ENCODE data around the gene AGAP1. TPM values are rescaled to one million over a fixed set of nuclear protein-coding genes. Genes with fewer than 3 reads are reported as not detected.

The AGAP1 gene
- total and polyA plus RNA-seq, 2 donors from 2014 or later, result 8.1 to 44.5 TPM

DNA sequence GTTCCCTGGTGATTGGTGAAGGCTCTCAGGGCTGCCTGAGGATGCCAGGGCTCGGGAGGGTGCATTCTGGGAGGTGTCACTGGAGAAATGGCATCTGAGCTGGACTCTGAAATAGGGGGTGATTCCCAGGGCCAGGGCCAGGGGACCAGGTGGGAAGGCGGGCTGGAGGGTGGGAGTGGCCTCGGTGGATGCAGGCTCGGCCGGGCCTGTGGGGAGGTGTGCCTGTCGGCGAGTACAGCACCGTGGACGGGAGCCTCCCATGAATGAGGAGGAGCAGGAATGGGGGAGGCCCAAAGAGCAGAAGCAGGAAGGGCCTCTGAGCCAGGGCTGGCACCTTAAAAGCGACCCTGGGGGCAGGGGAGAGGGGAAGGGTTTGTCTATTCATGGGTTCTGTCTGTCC, 557.5 kb downstream of the AGAP1 start:
- H3K27ac ChIP-seq (ENCODE audit: low read depth in 2 of 2, low read length in 2 of 2), result no peak overlapping the region
- H3K9ac ChIP-seq (ENCODE audit: low read length in 3 of 3), result no peak overlapping the region
- H3K27me3 ChIP-seq (ENCODE audit: control insufficient read depth, insufficient read depth, low read length), result no peaks in the 10 kb centered on the region
- H3K4me1 ChIP-seq (ENCODE audit: control insufficient read depth in 2 of 3, insufficient read depth in 2 of 3, low read depth in 1 of 3, low read length in 3 of 3), result no peaks in the 10 kb centered on the region
- DNase-seq, result no peak
- no peaks in the 10 kb centered on the region for H3K9me3 ChIP-seq (ENCODE audit: control insufficient read depth in 2 of 3, insufficient read depth in 1 of 3, low read length in 3 of 3)
- no peak for FAIRE-seq
- no peak overlapping the region for H3K4me3 ChIP-seq (ENCODE audit: low read length in 3 of 3)
- intact Hi-C loops (cut with DNase I), result no loop called here
- peaks cover 0 to 11% (median 7%) of the 10 kb centered on the region in 3 donors for H3K36me3 ChIP-seq (ENCODE audit: control insufficient read depth in 2 of 3, insufficient read depth in 3 of 3, low read length in 3 of 3)
- no peak for TF ChIP-seq CTCF (IDR thresholded peaks at IDR 0.05; ENCODE audit: borderline replicate concordance, extremely low read depth, insufficient read depth)

- Histone ChIP-seq H3K27ac (ENCODE audit: low read depth in 2 of 2, low read length in 2 of 2) (no peak overlapping the region), H3K4me1 (ENCODE audit: control insufficient read depth in 2 of 3, insufficient read depth in 2 of 3, low read depth in 1 of 3, low read length in 3 of 3) (no peaks in the 10 kb centered on the region), H3K27me3 (ENCODE audit: control insufficient read depth, insufficient read depth, low read length) (no peaks in the 10 kb centered on the region), H3K36me3 (ENCODE audit: control insufficient read depth in 2 of 3, insufficient read depth in 3 of 3, low read length in 3 of 3) (peaks cover 0 to 11% (median 7%) of the 10 kb centered on the region in 3 donors), H3K9me3 (ENCODE audit: control insufficient read depth in 2 of 3, insufficient read depth in 1 of 3, low read length in 3 of 3) (no peaks in the 10 kb centered on the region), H3K9ac (ENCODE audit: low read length in 3 of 3) (no peak overlapping the region), H3K4me3 (ENCODE audit: low read length in 3 of 3) (no peak overlapping the region)
- intact Hi-C loops (cut with DNase I), result no loop called here
- no peak for TF ChIP-seq CTCF (IDR thresholded peaks at IDR 0.05; ENCODE audit: borderline replicate concordance, extremely low read depth, insufficient read depth)
- no peak for DNase-seq
- FAIRE-seq, result no peak
Measured at GRCh38 chr2:236051806-236052205, 558.0 kb downstream of the AGAP1 start.

GRCh38 chr2:236052206-236052605, 558.4 kb downstream of the AGAP1 start:
- Histone ChIP-seq H3K4me1 (ENCODE audit: control insufficient read depth in 2 of 3, insufficient read depth in 2 of 3, low read depth in 1 of 3, low read length in 3 of 3) (no peaks in the 10 kb centered on the region), H3K36me3 (ENCODE audit: control insufficient read depth in 2 of 3, insufficient read depth in 3 of 3, low read length in 3 of 3) (peaks cover 0 to 11% (median 7%) of the 10 kb centered on the region in 3 donors), H3K9ac (ENCODE audit: low read length in 3 of 3) (no peak overlapping the region), H3K27ac (ENCODE audit: low read depth in 2 of 2, low read length in 2 of 2) (no peak overlapping the region), H3K4me3 (ENCODE audit: low read length in 3 of 3) (no peak overlapping the region), H3K9me3 (ENCODE audit: control insufficient read depth in 2 of 3, insufficient read depth in 1 of 3, low read length in 3 of 3) (no peaks in the 10 kb centered on the region), H3K27me3 (ENCODE audit: control insufficient read depth, insufficient read depth, low read length) (no peaks in the 10 kb centered on the region)
- TF ChIP-seq CTCF (IDR thresholded peaks at IDR 0.05; ENCODE audit: borderline replicate concordance, extremely low read depth, insufficient read depth), result no peak
- intact Hi-C loops (cut with DNase I), result no loop called here
- FAIRE-seq (no peak), DNase-seq (no peak)

Data from kidney (tissue), 14 donors.